Skin epidermis (tissue), 12 donors: ENCODE measurements around the gene AKT1S1.
A peak's percentile ranks its signal among the peaks of the same experiment; 100 is the strongest.

Source experiments
- H3K27ac ChIP-seq, 21 experiments: fragments of 200-600 bp; sonication (generic) in 11 of 21; one replicate each; pipeline ENCODE4 v1.5.0; 2020; ENCODE audit warnings: mild to moderate bottlenecking in 3 of 21, inconsistent platforms in 2 of 21, moderate library complexity in 2 of 21
- H3K4me3 ChIP-seq, 7 experiments: fragments of 200-600 bp; sonication (generic) in 2 of 7; one replicate each; pipeline ENCODE4 v1.5.0; 2020; ENCODE audit warnings: inconsistent platforms in 2 of 7, mild to moderate bottlenecking in 2 of 7, moderate library complexity in 1 of 7

The AKT1S1 gene

GRCh38 chr19:49873129-49873521 is 4.0 kb downstream of the AKT1S1 start:
- H3K27ac ChIP-seq: no peak overlapping the region
- no peak overlapping the region for H3K4me3 ChIP-seq

DNA sequence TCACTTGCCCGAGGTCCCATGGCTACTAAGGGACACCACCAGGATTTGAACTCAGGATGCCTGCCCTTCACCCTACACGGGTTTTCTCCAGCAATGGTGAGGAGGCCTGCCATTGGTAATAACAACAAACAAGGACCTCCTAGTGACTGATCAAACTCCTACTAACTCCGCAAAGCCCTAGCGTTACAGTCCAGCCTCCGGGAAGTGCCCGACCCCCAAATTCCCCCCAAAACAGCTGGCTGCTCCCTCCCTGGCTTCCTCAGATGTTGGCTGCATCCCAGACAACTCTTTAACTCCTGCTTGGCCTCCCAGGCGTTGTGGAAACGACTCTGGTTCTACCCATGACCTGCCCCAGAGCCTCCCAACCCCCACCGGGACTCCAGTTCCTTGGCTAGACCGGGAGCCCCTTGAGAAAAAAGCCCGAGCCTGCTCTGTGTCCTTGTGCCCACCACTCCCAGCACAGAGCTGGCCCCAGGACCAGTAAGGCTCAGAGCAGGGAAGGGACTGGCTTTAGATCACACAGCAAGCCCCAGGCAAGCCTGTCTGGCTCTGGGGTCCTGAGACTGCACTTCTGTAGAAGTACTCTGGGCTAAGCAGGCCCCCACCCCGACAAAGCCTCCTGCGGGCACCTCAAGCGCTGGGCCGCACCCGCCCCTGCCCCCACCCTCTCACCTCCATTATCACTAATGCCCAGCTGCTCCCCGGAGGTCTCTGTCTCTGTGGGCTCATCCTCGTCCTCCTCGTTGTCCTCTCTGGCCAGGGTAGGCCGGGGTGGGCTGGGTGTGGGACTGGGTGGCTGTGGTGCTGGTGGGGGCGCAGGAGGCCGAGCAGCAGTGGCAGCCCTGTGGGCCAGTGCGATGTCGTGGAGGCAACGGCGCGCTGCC is 4.7 kb downstream of the AKT1S1 start:
- Histone ChIP-seq H3K27ac (no peak overlapping the region), H3K4me3 (no peak overlapping the region)

DNA sequence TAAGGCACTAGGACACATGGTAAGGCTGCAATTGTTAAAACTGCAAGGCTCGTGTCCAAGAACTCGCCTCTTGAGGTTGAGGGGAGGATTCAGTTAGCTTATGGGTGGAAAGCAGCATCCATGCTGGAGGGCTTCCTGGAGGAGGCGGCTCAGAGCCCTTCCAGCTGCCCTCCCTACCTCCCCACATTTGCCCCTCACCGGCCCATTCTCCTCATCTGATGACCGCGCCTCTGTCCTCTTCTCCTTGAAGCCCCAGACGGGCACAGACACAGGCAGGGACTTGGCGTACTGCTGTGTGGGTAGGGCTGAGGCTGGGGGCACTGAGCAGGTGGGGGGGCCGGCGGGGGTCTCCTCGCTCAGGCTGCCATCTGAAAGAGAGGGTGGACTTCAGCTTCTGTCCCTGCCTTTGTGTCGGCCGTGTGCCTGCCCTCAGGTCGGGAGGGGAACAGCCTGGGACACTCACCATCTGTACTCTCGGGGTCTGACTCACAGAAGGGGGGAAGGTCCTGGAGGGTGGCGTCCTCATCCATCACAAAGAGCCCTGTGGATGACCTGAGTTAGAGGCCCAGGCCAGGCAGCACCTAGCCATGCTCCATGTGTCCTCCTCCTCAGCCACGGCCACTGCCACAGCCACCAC is 5.7 kb downstream of the AKT1S1 start:
- H3K27ac ChIP-seq: peak overlapping the region in 1 of 21 experiments; percentile 7
- no peak overlapping the region for H3K4me3 ChIP-seq

- Histone ChIP-seq H3K27ac (peak overlapping the region in 20 of 21 experiments; percentile 76 to 99 (median 92)), H3K4me3 (peak overlapping the region in 6 of 7 experiments; percentile 36 to 55 (median 50))
These were observed 6.8 kb downstream of the AKT1S1 start for GRCh38 chr19:49870309-49870901.

DNA sequence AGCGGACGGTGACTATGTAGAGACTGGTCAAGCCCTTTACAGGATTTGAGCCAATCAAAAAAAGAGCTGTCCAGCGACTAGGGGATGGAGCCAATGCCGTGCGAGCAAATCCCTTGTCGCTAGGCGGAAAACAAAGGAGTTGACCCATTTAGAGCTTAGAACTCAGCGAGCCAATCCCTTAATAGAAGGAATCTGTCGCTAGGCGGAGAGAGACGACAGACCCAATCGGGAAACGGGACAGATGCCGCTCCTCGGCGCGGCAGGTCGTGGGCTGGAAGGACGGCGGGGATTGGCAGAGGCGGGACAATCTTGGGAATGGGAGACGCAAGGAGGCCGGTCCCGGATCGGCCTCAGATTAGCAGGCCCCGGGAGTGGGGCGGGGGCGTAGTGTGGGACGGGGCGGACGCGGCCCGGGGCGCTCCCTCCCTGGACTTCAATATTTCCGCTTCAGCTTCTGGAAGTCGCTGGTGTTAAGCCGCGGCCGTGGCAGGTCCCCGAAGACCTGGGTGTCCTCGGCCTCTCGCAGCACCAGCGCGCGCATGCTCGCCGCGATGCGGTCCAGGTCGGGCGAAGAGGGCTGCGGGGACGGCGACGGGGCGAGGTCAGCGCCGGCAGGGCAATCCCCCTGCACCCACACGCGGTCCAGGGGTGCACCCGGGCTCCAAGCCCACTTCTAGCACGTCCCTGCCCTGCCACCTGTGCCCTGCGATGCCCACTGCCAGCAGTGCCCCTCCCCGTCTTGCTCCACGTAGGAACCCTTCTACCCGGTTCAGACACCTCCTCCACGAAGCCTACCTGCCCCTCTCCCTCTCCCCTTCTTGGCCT is 7.5 kb downstream of the AKT1S1 start:
- peak overlapping the region; percentile 52 to 99 (median 93) for H3K27ac ChIP-seq
- peak overlapping the region; percentile 36 to 55 (median 48) for H3K4me3 ChIP-seq

GRCh38 chr19:49869009-49869483 is 8.1 kb downstream of the AKT1S1 start:
- Histone ChIP-seq H3K4me3 (peak overlapping the region; percentile 6 to 53 (median 32)), H3K27ac (peak overlapping the region; percentile 10 to 99 (median 91))

- Histone ChIP-seq H3K27ac (peak within 1 kb of the TSS; percentile 65 to 99 (median 91)), H3K4me3 (peak within 1 kb of the TSS; percentile 57 to 86 (median 69))
These were observed 10.0 kb downstream of the AKT1S1 start, which contains the start of gene PNKP for GRCh38 chr19:49866933-49867782. Gene PNKP, minus strand, starts transcription at chr19:49867576. Its CDS starts 372 bp downstream, at chr19:49867204.

GRCh38 chr19:49864890-49865289 is 12.3 kb downstream of the AKT1S1 start:
- Histone ChIP-seq H3K4me3 (no peak overlapping the region), H3K27ac (no peak overlapping the region)

- H3K4me3 ChIP-seq: no peak overlapping the region
- no peak overlapping the region for H3K27ac ChIP-seq
These were observed 13.2 kb downstream of the AKT1S1 start for GRCh38 chr19:49863935-49864320.

GRCh38 chr19:49863254-49863934 is 13.8 kb downstream of the AKT1S1 start:
- H3K27ac ChIP-seq: no peak overlapping the region
- H3K4me3 ChIP-seq: no peak overlapping the region

- Histone ChIP-seq H3K4me3 (no peak overlapping the region), H3K27ac (no peak overlapping the region)
These were observed 14.5 kb downstream of the AKT1S1 start for GRCh38 chr19:49862391-49863253.

- Histone ChIP-seq H3K4me3 (no peak overlapping the region), H3K27ac (peak overlapping the region in 3 of 21 experiments; percentile 6 to 31 (median 14))
These were observed 15.4 kb downstream of the AKT1S1 start for GRCh38 chr19:49861541-49862378.

DNA sequence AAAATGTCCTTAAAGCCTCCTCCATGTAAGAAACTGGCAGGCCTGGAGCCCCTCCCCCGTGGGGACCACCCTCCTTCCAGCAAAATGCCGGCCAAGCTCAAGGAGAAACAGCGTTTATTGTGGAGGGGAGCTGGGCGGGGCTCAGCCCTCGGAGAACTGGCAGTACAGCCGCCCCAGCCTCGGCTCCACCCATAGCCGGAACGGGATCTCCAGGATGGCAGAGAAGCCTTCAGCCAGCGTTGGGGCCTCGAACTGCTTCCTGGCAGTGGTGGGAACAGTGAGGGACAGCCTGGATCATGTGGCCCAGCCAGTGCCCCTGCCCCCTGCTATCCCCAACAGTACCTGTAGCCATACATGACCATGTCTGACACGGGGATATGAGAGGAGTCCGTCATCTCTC is 16.0 kb downstream of the AKT1S1 start:
- Histone ChIP-seq H3K27ac (peak overlapping the region in 6 of 21 experiments; percentile 6 to 31 (median 17)), H3K4me3 (no peak overlapping the region)

GRCh38 chr19:49860336-49861102 is 16.6 kb downstream of the AKT1S1 start:
- peak overlapping the region in 7 of 21 experiments; percentile 6 to 32 (median 20) for H3K27ac ChIP-seq
- no peak overlapping the region for H3K4me3 ChIP-seq

DNA sequence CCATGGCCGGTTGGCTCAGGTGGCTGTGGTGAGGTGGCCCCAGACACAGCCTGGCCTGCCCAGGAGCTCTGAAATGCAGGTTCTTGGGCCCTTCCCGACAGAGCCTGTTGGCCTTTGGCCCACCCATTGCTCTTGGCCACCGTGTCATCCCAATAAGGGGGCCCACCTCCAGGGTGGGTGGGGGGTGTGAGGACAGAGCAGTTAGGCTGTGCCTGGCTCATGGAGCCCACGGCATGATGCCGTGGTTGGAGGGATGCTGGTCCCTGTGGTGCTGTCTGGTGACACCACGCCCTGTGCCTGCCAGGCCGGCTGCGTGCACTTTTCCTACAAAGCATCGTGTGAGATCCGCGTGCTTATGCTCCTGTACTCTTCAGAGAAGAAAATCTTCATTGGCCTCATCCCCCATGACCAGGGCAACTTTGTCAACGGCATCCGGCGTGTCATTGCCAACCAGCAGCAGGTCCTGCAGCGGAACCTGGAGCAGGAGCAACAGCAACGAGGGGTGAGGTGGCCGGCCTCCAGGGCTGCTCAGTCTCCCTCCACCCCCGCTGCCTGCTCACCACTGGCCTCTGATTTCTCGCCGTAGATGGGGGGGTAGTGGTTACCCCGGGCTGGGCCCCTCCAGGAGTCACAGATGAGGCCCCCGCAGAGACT is 17.3 kb downstream of the AKT1S1 start:
- Histone ChIP-seq H3K4me3 (no peak overlapping the region), H3K27ac (peak overlapping the region in 1 of 21 experiments; percentile 32)
